Hepatocyte (in vitro differentiated cells): ENCODE measurements around the gene SCG5. TPM values are rescaled to one million over a fixed set of nuclear protein-coding genes. Genes with fewer than 3 reads are reported as not detected.
A peak's percentile ranks its signal among the peaks of the same experiment; 100 is the strongest.

Source experiments
- DNase-seq: peaks from one replicate; pipeline ENCODE4 v3.0.0-alpha.2; 2016; ENCODE audit warnings: low spot score
- H2AFZ ChIP-seq: fragments of 200-600 bp; sonication (generic); 2 replicates; pipeline ENCODE4 v1.6.0; 2016; ENCODE audit warnings: antibody characterized with exemption, mild to moderate bottlenecking
- H3K27ac ChIP-seq: fragments of 200-600 bp; sonication (generic); 2 replicates; pipeline ENCODE4 v1.5.1; 2016; ENCODE audit warnings: mild to moderate bottlenecking
- H3K27me3 ChIP-seq: fragments of 200-600 bp; sonication (generic); 2 replicates; pipeline ENCODE4 v1.6.1; 2016
- H3K36me3 ChIP-seq: fragments of 200-600 bp; sonication (generic); replicated peaks from 2 replicates; pipeline ENCODE4 v1.5.1; 2016; ENCODE audit warnings: low read depth; ENCODE audit not compliant: insufficient read depth
- H3K4me1 ChIP-seq: fragments of 200-600 bp; sonication (generic); 2 replicates; pipeline ENCODE4 v1.5.1; 2016; ENCODE audit warnings: mild to moderate bottlenecking, moderate library complexity; ENCODE audit not compliant: insufficient read depth
- H3K4me2 ChIP-seq: fragments of 200-600 bp; sonication (generic); 2 replicates; pipeline ENCODE4 v1.6.0; 2016
- H3K4me3 ChIP-seq: fragments of 200-600 bp; sonication (generic); 2 replicates; pipeline ENCODE4 v1.5.1; 2016; ENCODE audit warnings: mild to moderate bottlenecking
- H3K79me2 ChIP-seq: fragments of 200-600 bp; sonication (generic); 2 replicates; pipeline ENCODE4 v1.6.0; 2017; ENCODE audit warnings: mild to moderate bottlenecking
- H3K9me2 ChIP-seq: fragments of 200-600 bp; sonication (generic); replicated peaks from 2 replicates; pipeline ENCODE4 v1.6.0; 2017; ENCODE audit warnings: mild to moderate bottlenecking; ENCODE audit not compliant: insufficient read depth
- H3K9me3 ChIP-seq: fragments of 200-600 bp; sonication (generic); 2 replicates; pipeline ENCODE4 v1.5.1; 2016; ENCODE audit warnings: low read depth, mild to moderate bottlenecking
- H4K20me1 ChIP-seq: fragments of 200-600 bp; sonication (generic); 2 replicates; pipeline ENCODE4 v1.6.0; 2016; ENCODE audit warnings: mild to moderate bottlenecking; ENCODE audit not compliant: insufficient read depth, poor library complexity, severe bottlenecking
- EZH2 ChIP-seq: fragments of 200-600 bp; sonication (generic); IDR thresholded peaks from 2 replicates; pipeline ENCODE4 v1.6.1; 2016; ENCODE audit warnings: antibody characterized with exemption, mild to moderate bottlenecking, borderline replicate concordance
- EZH2phosphoT487 ChIP-seq: fragments of 200-600 bp; sonication (generic); IDR thresholded peaks from one replicate; pipeline ENCODE4 v1.6.1; 2018; ENCODE audit warnings: antibody characterized with exemption, mild to moderate bottlenecking, low read depth, moderate library complexity; ENCODE audit not compliant: unreplicated experiment, severe bottlenecking
- WGBS: methylation state at CpG from one replicate; pipeline ENCODE4 v1.1.6; 2016; ENCODE audit warnings: low lambda C conversion rate; ENCODE audit errors: missing lambda C conversion rate; 5-methylcytosine and 5-hydroxymethylcytosine counted together
- polyA plus RNA-seq: library from polyadenylated mRNA; unstranded; fragments of >200 nt; fragmentation: Nextera tagmentation; extraction: Ambion mirVana; gene quantifications from 2 replicates; pipeline ENCODE4 v1.2.1, GENCODE V29; 2016
- total RNA-seq: library from RNA; depleted of rRNA; stranded (reverse); fragments of >200 nt; gene quantifications from 2 replicates; pipeline ENCODE4 v1.2.3, GENCODE V29; 2014
- TF ChIP-seq, protein P1 (sequence below): fragments of 200-600 bp; sonication (generic); IDR thresholded peaks from 2 replicates; pipeline ENCODE4 v1.5.1; 2016; ENCODE audit warnings: antibody characterized with exemption, mild to moderate bottlenecking; ENCODE audit not compliant: poor library complexity

The SCG5 gene
- total and polyA plus RNA-seq, 2 experiments from 2014 or later = 5.2 to 9.8 TPM

DNA sequence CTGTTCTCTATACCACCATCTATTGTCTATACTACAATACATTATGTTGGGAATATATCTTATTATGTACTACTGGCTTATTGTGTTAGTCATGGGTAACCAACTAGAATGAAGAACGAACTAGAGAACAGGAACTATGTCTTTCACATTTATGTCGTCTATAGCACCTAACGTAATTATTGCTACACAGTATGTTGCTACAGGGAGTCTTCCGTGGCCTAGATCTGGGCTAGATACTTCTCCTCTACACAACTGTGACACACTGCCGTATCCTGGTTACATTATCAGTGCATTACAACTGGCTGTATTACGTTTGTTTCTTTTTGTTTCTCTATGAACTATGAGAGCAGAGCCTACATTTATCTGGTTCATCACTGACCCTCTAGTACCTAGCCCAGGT is 34.0 kb downstream of the SCG5 start:
- no peak overlapping the region for H3K27ac ChIP-seq
- peaks cover 6% of the 10 kb centered on the region for H3K4me1 ChIP-seq
- no peak overlapping the region for H3K4me2 ChIP-seq
- no peaks in the 10 kb centered on the region for H3K79me2 ChIP-seq
- WGBS = 74% methylated on average over 6 of the region's 6 CpGs
- no peaks in the 10 kb centered on the region for H3K36me3 ChIP-seq
- H3K4me3 ChIP-seq = no peak overlapping the region
- H2AFZ ChIP-seq = no peak overlapping the region
- no peak for TF ChIP-seq EZH2
- TF ChIP-seq, protein P1, sequence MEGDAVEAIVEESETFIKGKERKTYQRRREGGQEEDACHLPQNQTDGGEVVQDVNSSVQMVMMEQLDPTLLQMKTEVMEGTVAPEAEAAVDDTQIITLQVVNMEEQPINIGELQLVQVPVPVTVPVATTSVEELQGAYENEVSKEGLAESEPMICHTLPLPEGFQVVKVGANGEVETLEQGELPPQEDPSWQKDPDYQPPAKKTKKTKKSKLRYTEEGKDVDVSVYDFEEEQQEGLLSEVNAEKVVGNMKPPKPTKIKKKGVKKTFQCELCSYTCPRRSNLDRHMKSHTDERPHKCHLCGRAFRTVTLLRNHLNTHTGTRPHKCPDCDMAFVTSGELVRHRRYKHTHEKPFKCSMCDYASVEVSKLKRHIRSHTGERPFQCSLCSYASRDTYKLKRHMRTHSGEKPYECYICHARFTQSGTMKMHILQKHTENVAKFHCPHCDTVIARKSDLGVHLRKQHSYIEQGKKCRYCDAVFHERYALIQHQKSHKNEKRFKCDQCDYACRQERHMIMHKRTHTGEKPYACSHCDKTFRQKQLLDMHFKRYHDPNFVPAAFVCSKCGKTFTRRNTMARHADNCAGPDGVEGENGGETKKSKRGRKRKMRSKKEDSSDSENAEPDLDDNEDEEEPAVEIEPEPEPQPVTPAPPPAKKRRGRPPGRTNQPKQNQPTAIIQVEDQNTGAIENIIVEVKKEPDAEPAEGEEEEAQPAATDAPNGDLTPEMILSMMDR = no peak
- TF ChIP-seq EZH2phosphoT487 = no peak
- no peaks in the 10 kb centered on the region for H3K9me2 ChIP-seq
- no peak for DNase-seq
- H4K20me1 ChIP-seq = no peaks in the 10 kb centered on the region
- H3K9me3 ChIP-seq = no peaks in the 10 kb centered on the region
- no peaks in the 10 kb centered on the region for H3K27me3 ChIP-seq

DNA sequence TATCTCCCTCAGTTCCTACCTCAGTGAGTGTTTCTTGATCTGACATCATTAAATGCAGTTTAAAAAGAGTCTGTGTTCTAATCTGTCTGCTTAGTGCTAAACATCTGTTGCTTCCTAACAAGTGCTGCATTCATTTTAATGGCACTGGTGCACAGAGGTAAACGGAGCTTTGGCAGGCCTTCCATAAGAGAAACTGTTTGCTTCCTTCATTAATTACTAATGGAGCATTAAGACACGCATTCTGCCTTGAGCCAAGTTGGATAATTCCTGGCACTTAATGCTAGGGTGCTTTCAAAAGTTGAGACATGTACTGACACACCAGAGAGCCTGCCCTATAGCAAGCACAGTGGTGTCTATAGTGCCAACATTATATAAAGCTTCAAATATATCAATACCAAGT is 34.7 kb downstream of the SCG5 start:
- no peak for DNase-seq
- no peak overlapping the region for H2AFZ ChIP-seq
- no peaks in the 10 kb centered on the region for H3K27me3 ChIP-seq
- H3K79me2 ChIP-seq = no peaks in the 10 kb centered on the region
- WGBS = 77% methylated on average over 2 of the region's 2 CpGs
- no peak overlapping the region for H3K4me2 ChIP-seq
- no peaks in the 10 kb centered on the region for H3K36me3 ChIP-seq
- H3K27ac ChIP-seq = no peak overlapping the region
- H4K20me1 ChIP-seq = no peaks in the 10 kb centered on the region
- H3K9me2 ChIP-seq = no peaks in the 10 kb centered on the region
- peaks cover 6% of the 10 kb centered on the region for H3K4me1 ChIP-seq
- TF ChIP-seq, protein P1 = no peak
- TF ChIP-seq EZH2phosphoT487 = no peak
- TF ChIP-seq EZH2 = no peak
- H3K4me3 ChIP-seq = no peak overlapping the region
- no peaks in the 10 kb centered on the region for H3K9me3 ChIP-seq

DNA sequence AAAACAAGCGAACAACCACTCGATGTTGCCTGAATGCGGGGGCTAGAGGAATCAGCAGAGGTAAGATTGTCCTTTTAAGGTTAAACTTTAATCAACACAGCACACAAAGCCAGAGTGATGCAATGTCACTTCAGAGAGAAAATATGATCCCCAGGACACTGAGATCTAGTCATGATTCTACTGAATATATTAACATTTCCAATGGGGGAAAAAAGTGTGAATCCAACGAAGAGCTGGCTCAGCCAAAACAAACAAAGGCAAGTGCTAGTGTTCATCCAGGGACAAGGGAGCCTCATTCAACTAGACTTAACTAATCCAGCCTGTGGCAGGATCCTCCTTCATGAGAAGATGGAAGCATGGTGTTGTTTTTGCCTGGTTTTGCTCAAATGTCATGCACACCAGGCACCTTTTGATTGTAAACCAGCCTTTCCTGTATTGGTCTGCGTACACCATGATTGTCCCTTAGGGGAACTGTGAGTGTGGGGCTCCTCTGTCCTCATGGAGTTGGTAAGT is 35.8 kb downstream of the SCG5 start:
- Histone ChIP-seq H3K27me3 (no peaks in the 10 kb centered on the region), H3K79me2 (no peaks in the 10 kb centered on the region), H3K9me2 (no peaks in the 10 kb centered on the region), H4K20me1 (no peaks in the 10 kb centered on the region), H3K4me2 (peak overlapping the region; percentile 48), H2AFZ (peak overlapping the region; percentile 53), H3K4me3 (no peak overlapping the region), H3K27ac (peak overlapping the region; percentile 49), H3K4me1 (peaks cover 6% of the 10 kb centered on the region), H3K36me3 (no peaks in the 10 kb centered on the region), H3K9me3 (no peaks in the 10 kb centered on the region)
- 43% methylated on average over 5 of the region's 5 CpGs for WGBS
- DNase-seq = peak; percentile 41
- TF ChIP-seq, protein P1 = no peak
- TF ChIP-seq EZH2 (no peak), EZH2phosphoT487 (no peak)
